KOPT-K1 (cell line): ENCODE results near the gene CDC42EP3.

ENCODE experiments used
- H3K27ac ChIP-seq: fragments of 200-600 bp; sonication (generic); 2 replicates; pipeline ENCODE4 v1.5.1; 2016; ENCODE audit warnings: antibody characterized with exemption, mild to moderate bottlenecking, low read depth, low read length; ENCODE audit not compliant: poor library complexity, severe bottlenecking
- H3K36me3 ChIP-seq: fragments of 200-600 bp; sonication (generic); 2 replicates; pipeline ENCODE4 v1.5.1; 2017; ENCODE audit warnings: antibody characterized with exemption, mild to moderate bottlenecking, low read length, moderate library complexity; ENCODE audit not compliant: insufficient read depth
- H3K9me3 ChIP-seq: fragments of 200-600 bp; sonication (generic); 2 replicates; pipeline ENCODE4 v1.5.1; 2017; ENCODE audit warnings: antibody characterized with exemption, low read length, mild to moderate bottlenecking; ENCODE audit not compliant: insufficient read depth, poor library complexity, severe bottlenecking

The CDC42EP3 gene

GRCh38 chr2:37638973-37639372, 32.5 kb downstream of the CDC42EP3 start:
- Histone ChIP-seq H3K9me3 (no peaks in the 10 kb centered on the region), H3K36me3 (no peaks in the 10 kb centered on the region), H3K27ac (no peak overlapping the region)

- H3K9me3 ChIP-seq = no peaks in the 10 kb centered on the region
- H3K36me3 ChIP-seq = no peaks in the 10 kb centered on the region
- no peak overlapping the region for H3K27ac ChIP-seq
These were observed 33.5 kb downstream of the CDC42EP3 start for GRCh38 chr2:37637985-37638384.

- H3K36me3 ChIP-seq = no peaks in the 10 kb centered on the region
- H3K27ac ChIP-seq = no peak overlapping the region
- no peaks in the 10 kb centered on the region for H3K9me3 ChIP-seq
These were observed 34.1 kb downstream of the CDC42EP3 start for GRCh38 chr2:37637190-37637860.

- Histone ChIP-seq H3K36me3 (no peaks in the 10 kb centered on the region), H3K27ac (no peak overlapping the region), H3K9me3 (no peaks in the 10 kb centered on the region)
These were observed 34.9 kb downstream of the CDC42EP3 start for GRCh38 chr2:37636381-37637066.

- Histone ChIP-seq H3K9me3 (no peaks in the 10 kb centered on the region), H3K27ac (no peak overlapping the region), H3K36me3 (no peaks in the 10 kb centered on the region)
These were observed 35.7 kb downstream of the CDC42EP3 start for GRCh38 chr2:37635504-37636380.

GRCh38 chr2:37634914-37635503, 36.4 kb downstream of the CDC42EP3 start:
- Histone ChIP-seq H3K36me3 (no peaks in the 10 kb centered on the region), H3K27ac (no peak overlapping the region)

GRCh38 chr2:37633845-37634244, 37.6 kb downstream of the CDC42EP3 start:
- no peaks in the 10 kb centered on the region for H3K36me3 ChIP-seq
- H3K9me3 ChIP-seq = no peaks in the 10 kb centered on the region
- H3K27ac ChIP-seq = no peak overlapping the region

More at GRCh38 chr2:37634914-37635503, 36.4 kb downstream of the CDC42EP3 start:
- H3K9me3 ChIP-seq = no peaks in the 10 kb centered on the region

- Histone ChIP-seq H3K9me3 (no peaks in the 10 kb centered on the region), H3K27ac (no peak overlapping the region), H3K36me3 (no peaks in the 10 kb centered on the region)
These were observed 38.2 kb downstream of the CDC42EP3 start for GRCh38 chr2:37633234-37633633.

- Histone ChIP-seq H3K36me3 (no peaks in the 10 kb centered on the region), H3K9me3 (no peaks in the 10 kb centered on the region), H3K27ac (no peak overlapping the region)
These were observed 39.1 kb downstream of the CDC42EP3 start for GRCh38 chr2:37632310-37632709.

GRCh38 chr2:37631698-37632097, 39.7 kb downstream of the CDC42EP3 start:
- H3K9me3 ChIP-seq = no peaks in the 10 kb centered on the region
- H3K36me3 ChIP-seq = no peaks in the 10 kb centered on the region
- no peak overlapping the region for H3K27ac ChIP-seq

GRCh38 chr2:37631292-37631691, 40.1 kb downstream of the CDC42EP3 start:
- Histone ChIP-seq H3K9me3 (no peaks in the 10 kb centered on the region), H3K27ac (no peak overlapping the region), H3K36me3 (no peaks in the 10 kb centered on the region)

- no peaks in the 10 kb centered on the region for H3K36me3 ChIP-seq
- H3K27ac ChIP-seq = no peak overlapping the region
- no peaks in the 10 kb centered on the region for H3K9me3 ChIP-seq
These were observed 40.7 kb downstream of the CDC42EP3 start for GRCh38 chr2:37630776-37631175.

- Histone ChIP-seq H3K27ac (no peak overlapping the region), H3K36me3 (no peaks in the 10 kb centered on the region), H3K9me3 (no peaks in the 10 kb centered on the region)
These were observed 41.1 kb downstream of the CDC42EP3 start for GRCh38 chr2:37630301-37630700.

GRCh38 chr2:37629529-37629928, 41.9 kb downstream of the CDC42EP3 start:
- Histone ChIP-seq H3K27ac (no peak overlapping the region), H3K36me3 (no peaks in the 10 kb centered on the region), H3K9me3 (no peaks in the 10 kb centered on the region)

- Histone ChIP-seq H3K27ac (no peak overlapping the region), H3K36me3 (no peaks in the 10 kb centered on the region), H3K9me3 (no peaks in the 10 kb centered on the region)
These were observed 43.7 kb downstream of the CDC42EP3 start for GRCh38 chr2:37627710-37628109.
